K562 (cell line): ENCODE results near the gene SAMD11. TPM values are rescaled to one million over a fixed set of nuclear protein-coding genes. Genes with fewer than 3 reads are reported as not detected.

Experiments
- ARID2 ChIP-seq: fragments of 450-650 bp; IDR thresholded peaks from 2 replicates; pipeline ENCODE4 v1.6.1; 2017; ENCODE audit warnings: antibody characterized with exemption, mild to moderate bottlenecking
- COPS2 ChIP-seq: fragments of 450-650 bp; conservative IDR thresholded peaks from 2 replicates; pipeline ENCODE4 v1.6.1; 2016; ENCODE audit warnings: mild to moderate bottlenecking, moderate library complexity
- FOXJ2 ChIP-seq: fragments of 200-800 bp; sonication (Bioruptor generic); IDR thresholded peaks from 2 replicates; pipeline ENCODE4 v1.6.1; 2016; ENCODE audit warnings: missing genetic modification characterization, missing compliant biosample characterization
- HDAC6 ChIP-seq: IDR thresholded peaks from 2 replicates; pipeline ENCODE4 v1.6.1; 2012; ENCODE audit warnings: low read depth, mild to moderate bottlenecking, control low read depth, inconsistent platforms, low read length, moderate library complexity
- MYBL2 ChIP-seq, 2 experiments: fragments of 450-650 bp in 1 of 2; sonication (generic) in 1 of 2; formaldehyde crosslinking in 1 of 2; IDR thresholded peaks; 2 replicates each; pipeline versions ENCODE4 v1.6.1 to v1.8.1; 2017 to 2022; ENCODE audit warnings: borderline replicate concordance in 1 of 2, inconsistent platforms in 1 of 2, low read depth in 1 of 2, mild to moderate bottlenecking in 1 of 2, missing genetic modification reagents in 1 of 2, moderate library complexity in 1 of 2
- NFE2L1 ChIP-seq: fragments of 450-650 bp; IDR thresholded peaks from 2 replicates; pipeline ENCODE4 v1.6.1; 2016; ENCODE audit warnings: missing genetic modification characterization, low read depth, mild to moderate bottlenecking, missing compliant biosample characterization, moderate library complexity, borderline replicate concordance
- OTX1 ChIP-seq: fragments of 450-650 bp; formaldehyde crosslinking; IDR thresholded peaks from 2 replicates; pipeline ENCODE4 v1.4.0; 2022; ENCODE audit warnings: mild to moderate bottlenecking
- PHTF2 ChIP-seq: fragments of 250-450 bp; sonication (Bioruptor Pico); IDR thresholded peaks from 2 replicates; pipeline ENCODE4 v1.5.0; 2021; ENCODE audit warnings: mild to moderate bottlenecking
- SOX6 ChIP-seq: fragments of 450-650 bp; IDR thresholded peaks from 2 replicates; pipeline ENCODE4 v1.6.1; 2014; ENCODE audit warnings: mild to moderate bottlenecking
- TCF7 ChIP-seq: sonication (generic); IDR thresholded peaks from 2 replicates; pipeline ENCODE4 v1.6.1; 2016; ENCODE audit warnings: antibody characterized with exemption, borderline replicate concordance
- ZNF174 ChIP-seq: fragments of 250-450 bp; sonication (Bioruptor Pico); IDR thresholded peaks from 2 replicates; pipeline ENCODE4 v1.4.0; 2020; ENCODE audit warnings: mild to moderate bottlenecking
- ZNF561 ChIP-seq: fragments of 450-650 bp; formaldehyde crosslinking; conservative IDR thresholded peaks from 2 replicates; pipeline ENCODE4 v1.4.0; 2020; ENCODE audit warnings: mild to moderate bottlenecking, moderate library complexity
- polyA plus RNA-seq, 8 experiments: library from polyadenylated mRNA; depleted of rRNA in 4 of 8; stranded (reverse) in 5 of 8; unstranded in 3 of 8; fragments of >200 nt; fragmentation: Nextera tagmentation in 2 of 8; fragmentation: Illumina TruSeq in 1 of 8; extraction: Ambion mirVana in 2 of 8; extraction: Trizol in 1 of 8; gene quantifications; 2 replicates each; pipeline versions ENCODE4 v1.2.1 to v1.2.3, GENCODE V29; 2011 to 2014; ENCODE audit warnings: inconsistent platforms in 1 of 8, missing spikeins in 1 of 8
- total RNA-seq, 7 experiments: library from RNA; depleted of rRNA in 6 of 7; stranded (reverse); fragments of >200 nt in 6 of 7; fragmentation: Illumina TruSeq in 2 of 7; extraction: Trizol in 2 of 7; gene quantifications; 2 replicates each; pipeline versions ENCODE4 v1.2.1 to v1.2.3, GENCODE V29; 2011 to 2021; ENCODE audit warnings: low replicate concordance in 1 of 7
- TF ChIP-seq, protein P1 (sequence below), 3 experiments: fragments of 200-800 bp in 1 of 3; sonication (Bioruptor generic) in 1 of 3; sonication (generic) in 1 of 3; formaldehyde crosslinking in 1 of 3; IDR thresholded peaks; 2 replicates each; pipeline versions ENCODE4 v1.6.1 to v1.8.0; 2016 to 2022; ENCODE audit warnings: mild to moderate bottlenecking in 2 of 3, missing compliant biosample characterization in 2 of 3, missing genetic modification characterization in 2 of 3, missing genetic modification reagents in 1 of 3
- TF ChIP-seq, protein P2 (sequence below): fragments of 450-650 bp; IDR thresholded peaks from 2 replicates; pipeline ENCODE4 v1.6.1; 2016; ENCODE audit warnings: antibody characterized with exemption
- TF ChIP-seq, protein P3 (sequence below): sonication (generic); formaldehyde crosslinking; IDR thresholded peaks from 2 replicates; pipeline ENCODE4 v1.8.1; 2023; ENCODE audit warnings: mild to moderate bottlenecking, missing genetic modification reagents
- TF ChIP-seq, protein P4 (sequence below): fragments of 250-450 bp; sonication (Bioruptor Pico); IDR thresholded peaks from 2 replicates; pipeline ENCODE4 v1.8.0; 2022; ENCODE audit warnings: inconsistent platforms, mild to moderate bottlenecking, moderate library complexity, borderline replicate concordance
- TF ChIP-seq, protein P5 (sequence below): fragments of 250-450 bp; sonication (Bioruptor Pico); IDR thresholded peaks from 2 replicates; pipeline ENCODE4 v1.8.0; 2022; ENCODE audit warnings: moderate library complexity, mild to moderate bottlenecking, inconsistent platforms
- TF ChIP-seq, protein P6 (sequence below): fragments of 450-650 bp; formaldehyde crosslinking; IDR thresholded peaks from 2 replicates; pipeline ENCODE4 v1.4.0; 2022; ENCODE audit warnings: mild to moderate bottlenecking, moderate library complexity

Gene SAMD11
- total and polyA plus RNA-seq, 9 of the 15 experiments (the other 6 are each of a cell fraction or from before 2014, with no cell fraction given) = 0.07 to 0.82 (median 0.11) TPM; not detected in 2

DNA sequence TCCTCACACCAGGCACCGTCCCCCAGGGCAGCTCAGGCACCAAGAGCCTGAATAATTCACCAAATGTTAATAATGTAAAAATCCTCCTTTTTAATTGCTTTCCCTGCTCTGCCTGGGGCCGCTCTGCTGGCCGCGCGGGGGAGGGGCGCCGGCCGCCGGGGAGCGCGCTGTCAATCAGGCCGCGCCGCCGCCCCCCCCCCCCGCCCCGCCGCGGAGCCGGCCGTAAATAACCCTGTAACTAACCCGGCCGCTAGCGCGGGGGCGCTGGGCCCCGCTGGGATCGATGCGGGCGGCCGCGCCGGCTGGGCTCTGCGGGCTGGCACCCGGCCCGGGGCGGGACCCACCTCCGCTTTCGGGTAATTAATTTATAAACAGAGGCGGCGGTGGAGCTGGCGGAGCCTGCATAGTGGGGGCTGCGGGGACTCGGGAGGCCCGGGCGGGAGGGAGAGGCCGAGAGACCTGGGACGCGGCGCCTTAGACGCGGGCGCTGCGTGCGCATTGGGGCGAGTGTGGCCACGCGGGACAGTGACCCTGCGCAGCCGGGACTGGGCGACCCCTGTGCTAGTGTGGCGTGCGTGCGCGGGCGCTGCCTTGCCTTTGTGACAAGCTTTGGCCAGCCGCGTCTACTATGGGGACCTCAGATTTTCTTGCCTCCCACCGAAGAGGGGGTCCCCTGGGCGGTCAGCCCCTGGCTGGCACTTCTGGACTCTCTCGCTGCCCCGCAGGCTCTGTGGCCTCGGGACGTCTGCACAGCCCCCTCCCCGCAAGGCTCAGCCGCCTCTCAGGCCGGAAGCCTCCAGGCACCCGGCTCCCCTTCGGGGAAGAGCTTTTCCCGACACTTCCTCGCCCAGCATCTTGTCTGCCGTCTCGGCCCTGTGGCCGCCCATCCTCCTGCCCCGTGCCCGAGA is 16.6 kb downstream of the SAMD11 start (continued):
- TF ChIP-seq, protein P1, sequence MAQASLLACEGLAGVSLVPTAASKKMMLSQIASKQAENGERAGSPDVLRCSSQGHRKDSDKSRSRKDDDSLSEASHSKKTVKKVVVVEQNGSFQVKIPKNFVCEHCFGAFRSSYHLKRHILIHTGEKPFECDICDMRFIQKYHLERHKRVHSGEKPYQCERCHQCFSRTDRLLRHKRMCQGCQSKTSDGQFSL (CRISPR knock-in tag; IDR thresholded peaks at IDR 0.05) = no peak; the same call in 1 of the 2 replicates
- TF ChIP-seq, protein P1 (tag; IDR thresholded peaks at IDR 0.05) = peak in 1 of 2 experiments; percentile 99; a peak in 2 of 4 replicates
- TF ChIP-seq COPS2 (no peak), SOX6 (0 out of 2 replicates have a peak, but pooled peaks have one; percentile 11), NFE2L1 (no peak), HDAC6 (no peak), MYBL2 (IDR thresholded peaks at IDR 0.05; ENCODE audit: low read depth) (no peak), MYBL2 (CRISPR knock-in tag; IDR thresholded peaks at IDR 0.05; ENCODE audit: borderline replicate concordance) (no peak), ZNF174 (CRISPR knock-in tag) (no peak), FOXJ2 (tag) (no peak), ZNF561 (CRISPR knock-in tag) (no peak), TCF7 (no peak), OTX1 (CRISPR knock-in tag) (no peak), ARID2 (no peak), PHTF2 (CRISPR knock-in tag) (no peak)
- TF ChIP-seq, protein P2, sequence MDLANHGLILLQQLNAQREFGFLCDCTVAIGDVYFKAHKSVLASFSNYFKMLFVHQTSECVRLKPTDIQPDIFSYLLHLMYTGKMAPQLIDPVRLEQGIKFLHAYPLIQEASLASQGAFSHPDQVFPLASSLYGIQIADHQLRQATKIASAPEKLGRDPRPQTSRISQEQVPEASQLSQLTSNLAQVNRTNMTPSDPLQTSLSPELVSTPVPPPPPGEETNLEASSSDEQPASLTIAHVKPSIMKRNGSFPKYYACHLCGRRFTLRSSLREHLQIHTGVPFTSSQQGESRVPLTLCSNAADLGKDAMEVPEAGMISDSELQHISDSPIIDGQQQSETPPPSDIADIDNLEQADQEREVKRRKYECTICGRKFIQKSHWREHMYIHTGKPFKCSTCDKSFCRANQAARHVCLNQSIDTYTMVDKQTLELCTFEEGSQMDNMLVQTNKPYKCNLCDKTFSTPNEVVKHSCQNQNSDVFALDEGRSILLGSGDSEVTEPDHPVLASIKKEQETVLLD = no peak
- TF ChIP-seq, protein P3, sequence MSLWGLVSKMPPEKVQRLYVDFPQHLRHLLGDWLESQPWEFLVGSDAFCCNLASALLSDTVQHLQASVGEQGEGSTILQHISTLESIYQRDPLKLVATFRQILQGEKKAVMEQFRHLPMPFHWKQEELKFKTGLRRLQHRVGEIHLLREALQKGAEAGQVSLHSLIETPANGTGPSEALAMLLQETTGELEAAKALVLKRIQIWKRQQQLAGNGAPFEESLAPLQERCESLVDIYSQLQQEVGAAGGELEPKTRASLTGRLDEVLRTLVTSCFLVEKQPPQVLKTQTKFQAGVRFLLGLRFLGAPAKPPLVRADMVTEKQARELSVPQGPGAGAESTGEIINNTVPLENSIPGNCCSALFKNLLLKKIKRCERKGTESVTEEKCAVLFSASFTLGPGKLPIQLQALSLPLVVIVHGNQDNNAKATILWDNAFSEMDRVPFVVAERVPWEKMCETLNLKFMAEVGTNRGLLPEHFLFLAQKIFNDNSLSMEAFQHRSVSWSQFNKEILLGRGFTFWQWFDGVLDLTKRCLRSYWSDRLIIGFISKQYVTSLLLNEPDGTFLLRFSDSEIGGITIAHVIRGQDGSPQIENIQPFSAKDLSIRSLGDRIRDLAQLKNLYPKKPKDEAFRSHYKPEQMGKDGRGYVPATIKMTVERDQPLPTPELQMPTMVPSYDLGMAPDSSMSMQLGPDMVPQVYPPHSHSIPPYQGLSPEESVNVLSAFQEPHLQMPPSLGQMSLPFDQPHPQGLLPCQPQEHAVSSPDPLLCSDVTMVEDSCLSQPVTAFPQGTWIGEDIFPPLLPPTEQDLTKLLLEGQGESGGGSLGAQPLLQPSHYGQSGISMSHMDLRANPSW = no peak
- TF ChIP-seq, protein P4, sequence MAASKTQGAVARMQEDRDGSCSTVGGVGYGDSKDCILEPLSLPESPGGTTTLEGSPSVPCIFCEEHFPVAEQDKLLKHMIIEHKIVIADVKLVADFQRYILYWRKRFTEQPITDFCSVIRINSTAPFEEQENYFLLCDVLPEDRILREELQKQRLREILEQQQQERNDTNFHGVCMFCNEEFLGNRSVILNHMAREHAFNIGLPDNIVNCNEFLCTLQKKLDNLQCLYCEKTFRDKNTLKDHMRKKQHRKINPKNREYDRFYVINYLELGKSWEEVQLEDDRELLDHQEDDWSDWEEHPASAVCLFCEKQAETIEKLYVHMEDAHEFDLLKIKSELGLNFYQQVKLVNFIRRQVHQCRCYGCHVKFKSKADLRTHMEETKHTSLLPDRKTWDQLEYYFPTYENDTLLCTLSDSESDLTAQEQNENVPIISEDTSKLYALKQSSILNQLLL (CRISPR knock-in tag) = no peak
- TF ChIP-seq, protein P5, sequence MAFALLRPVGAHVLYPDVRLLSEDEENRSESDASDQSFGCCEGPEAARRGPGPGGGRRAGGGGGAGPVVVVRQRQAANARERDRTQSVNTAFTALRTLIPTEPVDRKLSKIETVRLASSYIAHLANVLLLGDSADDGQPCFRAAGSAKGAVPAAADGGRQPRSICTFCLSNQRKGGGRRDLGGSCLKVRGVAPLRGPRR = no peak
- TF ChIP-seq, protein P6, sequence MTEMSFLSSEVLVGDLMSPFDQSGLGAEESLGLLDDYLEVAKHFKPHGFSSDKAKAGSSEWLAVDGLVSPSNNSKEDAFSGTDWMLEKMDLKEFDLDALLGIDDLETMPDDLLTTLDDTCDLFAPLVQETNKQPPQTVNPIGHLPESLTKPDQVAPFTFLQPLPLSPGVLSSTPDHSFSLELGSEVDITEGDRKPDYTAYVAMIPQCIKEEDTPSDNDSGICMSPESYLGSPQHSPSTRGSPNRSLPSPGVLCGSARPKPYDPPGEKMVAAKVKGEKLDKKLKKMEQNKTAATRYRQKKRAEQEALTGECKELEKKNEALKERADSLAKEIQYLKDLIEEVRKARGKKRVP (CRISPR knock-in tag) = no peak
